GM13976 (cell line): ENCODE measurements around the gene PMP22.
"Not testable (repeated sequence)": the region's sequence is repeated elsewhere in the genome, so short reads cannot be mapped to it uniquely, and the experiment has no call there.

Experiments used
- DNase-seq: peaks from one replicate; pipeline ENCODE4 v3.0.0; 2012; ENCODE audit warnings: low spot score
- in situ Hi-C: fragments of 300-500 bp; cut with MboI; formaldehyde crosslinking; loops from one replicate; pipeline ENCODE4 v1.12.0; 2022; ENCODE audit warnings: low sequenced_read_pairs, mixed read lengths, inconsistent platforms; ENCODE audit not compliant: unreplicated experiment
- TF ChIP-seq, protein P1 (sequence below): IDR thresholded peaks from 2 replicates; pipeline ENCODE4 v1.5.1; 2012; ENCODE audit warnings: borderline replicate concordance, mild to moderate bottlenecking; ENCODE audit not compliant: insufficient read depth; ENCODE audit errors: extremely low read depth, missing control alignments, control extremely low read depth

The PMP22 gene

DNA sequence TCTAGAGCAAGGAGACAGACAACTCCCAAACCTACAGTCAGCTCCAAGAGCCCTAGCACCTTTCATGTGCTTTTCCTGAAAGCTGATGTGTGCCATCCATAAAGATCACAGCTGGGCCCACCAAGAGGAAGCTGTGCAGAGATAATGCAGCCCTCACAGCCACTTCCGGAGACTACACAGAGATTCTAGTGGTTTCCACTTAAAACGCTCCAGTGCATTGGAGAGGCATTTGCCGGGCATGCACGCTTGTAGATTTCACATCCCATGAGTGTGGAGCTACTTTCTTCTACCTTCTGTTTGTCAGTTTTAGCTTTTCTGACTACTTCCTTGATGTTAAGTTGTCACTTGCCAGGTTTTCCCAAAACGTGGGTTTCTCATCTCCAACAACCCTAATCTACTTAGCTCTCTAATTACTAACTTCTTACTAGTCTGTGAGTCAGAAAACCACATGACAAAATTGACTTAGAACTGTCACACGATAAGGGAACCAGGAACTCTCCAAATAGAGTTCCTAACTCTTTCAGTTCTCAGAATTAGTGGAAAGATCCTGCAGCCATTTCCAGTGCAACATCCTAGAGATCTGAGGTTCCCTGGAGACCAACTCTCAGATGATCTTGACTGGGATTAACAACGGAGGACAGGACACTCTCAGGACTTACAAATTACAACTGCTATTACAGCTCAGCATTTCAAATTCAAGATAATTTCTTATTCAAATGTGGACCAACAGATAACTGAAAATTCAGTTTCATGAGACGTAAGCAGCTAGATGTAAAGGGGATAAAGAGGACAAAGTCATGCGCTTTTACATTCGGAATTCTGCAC, 28.6 kb downstream of the PMP22 start:
- TF ChIP-seq, protein P1, sequence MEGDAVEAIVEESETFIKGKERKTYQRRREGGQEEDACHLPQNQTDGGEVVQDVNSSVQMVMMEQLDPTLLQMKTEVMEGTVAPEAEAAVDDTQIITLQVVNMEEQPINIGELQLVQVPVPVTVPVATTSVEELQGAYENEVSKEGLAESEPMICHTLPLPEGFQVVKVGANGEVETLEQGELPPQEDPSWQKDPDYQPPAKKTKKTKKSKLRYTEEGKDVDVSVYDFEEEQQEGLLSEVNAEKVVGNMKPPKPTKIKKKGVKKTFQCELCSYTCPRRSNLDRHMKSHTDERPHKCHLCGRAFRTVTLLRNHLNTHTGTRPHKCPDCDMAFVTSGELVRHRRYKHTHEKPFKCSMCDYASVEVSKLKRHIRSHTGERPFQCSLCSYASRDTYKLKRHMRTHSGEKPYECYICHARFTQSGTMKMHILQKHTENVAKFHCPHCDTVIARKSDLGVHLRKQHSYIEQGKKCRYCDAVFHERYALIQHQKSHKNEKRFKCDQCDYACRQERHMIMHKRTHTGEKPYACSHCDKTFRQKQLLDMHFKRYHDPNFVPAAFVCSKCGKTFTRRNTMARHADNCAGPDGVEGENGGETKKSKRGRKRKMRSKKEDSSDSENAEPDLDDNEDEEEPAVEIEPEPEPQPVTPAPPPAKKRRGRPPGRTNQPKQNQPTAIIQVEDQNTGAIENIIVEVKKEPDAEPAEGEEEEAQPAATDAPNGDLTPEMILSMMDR: no peak
- no peak for DNase-seq
- in situ Hi-C loops: no loop called here

DNA sequence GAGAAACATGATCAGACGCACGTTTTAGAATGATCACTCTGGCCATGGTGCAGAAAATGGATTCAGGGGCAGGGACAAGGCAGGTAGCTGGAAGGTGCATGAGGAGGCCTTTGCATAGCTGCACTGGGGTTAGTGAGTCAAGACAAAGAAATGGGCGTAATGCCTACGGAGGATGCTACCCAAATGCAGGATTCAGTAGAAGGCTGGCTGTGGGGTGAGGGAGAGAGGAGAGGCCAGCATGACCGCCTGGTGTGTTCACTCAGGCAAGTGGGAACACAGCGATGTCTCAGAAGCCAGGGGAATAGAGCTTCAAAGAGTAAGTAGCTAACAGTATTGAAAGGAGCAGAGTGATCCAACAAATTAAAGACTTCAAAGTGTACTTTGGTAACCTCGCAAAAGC, 31.2 kb downstream of the PMP22 start:
- no peak for DNase-seq
- TF ChIP-seq, protein P1: no peak
- in situ Hi-C loops: no loop called here

DNA sequence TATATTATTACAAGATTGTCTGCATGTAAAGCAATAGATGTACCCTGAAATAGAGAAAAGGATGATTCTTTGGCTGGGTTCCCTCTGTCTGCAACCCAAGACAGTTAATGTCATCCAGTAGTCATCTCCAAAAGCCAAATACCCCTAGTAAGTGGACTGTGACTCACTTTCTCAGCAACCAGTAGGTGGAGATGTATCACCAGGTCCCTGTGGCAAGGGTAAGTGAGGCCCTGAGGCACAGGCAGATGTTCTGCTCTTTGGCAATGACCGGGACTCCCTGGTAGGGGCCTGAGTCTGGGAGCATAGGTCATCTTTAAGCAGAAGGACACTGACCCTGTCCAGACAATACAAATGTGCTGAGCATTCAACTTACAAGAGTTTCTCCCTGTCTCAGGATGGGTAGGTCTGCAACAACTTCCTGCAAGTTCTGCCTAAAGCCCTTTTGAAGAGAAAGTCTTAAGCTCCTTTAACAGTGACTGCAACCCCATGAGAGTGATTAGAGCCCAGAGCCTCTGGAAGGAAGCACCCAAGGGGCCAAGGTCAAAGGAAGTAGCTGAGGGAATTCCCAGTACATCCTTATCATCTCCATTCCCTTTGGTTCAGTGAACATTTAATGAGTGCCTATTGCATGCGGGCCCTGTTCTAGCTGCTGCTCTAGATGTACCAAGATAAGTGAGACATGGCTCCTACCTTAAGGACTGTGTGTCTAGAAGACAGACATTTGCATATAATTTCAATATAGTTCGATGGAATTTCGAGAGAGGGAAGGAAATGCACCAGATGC, 31.9 kb downstream of the PMP22 start:
- TF ChIP-seq, protein P1: no peak
- no peak for DNase-seq
- in situ Hi-C loops: no loop called here

DNA sequence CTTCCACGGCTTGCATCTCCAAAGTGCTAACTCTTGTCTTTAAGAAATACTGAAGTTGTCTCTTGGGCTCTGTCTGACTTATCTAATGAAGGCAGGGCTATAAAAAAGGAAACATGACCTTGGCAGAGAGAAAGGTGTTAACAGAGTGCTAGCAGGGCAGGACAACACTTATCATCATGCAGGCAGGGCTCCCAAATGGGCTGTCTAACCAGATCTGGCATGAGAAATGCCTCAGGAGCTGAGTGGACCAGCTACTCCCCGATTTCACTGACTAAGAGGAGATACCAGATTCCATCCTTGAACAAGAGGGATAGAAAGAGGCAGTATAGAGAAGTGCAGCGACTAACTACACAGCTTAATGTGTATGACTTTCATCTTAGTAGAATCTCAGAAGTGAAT, 32.6 kb downstream of the PMP22 start:
- no peak for DNase-seq
- in situ Hi-C loops: no loop called here

DNA sequence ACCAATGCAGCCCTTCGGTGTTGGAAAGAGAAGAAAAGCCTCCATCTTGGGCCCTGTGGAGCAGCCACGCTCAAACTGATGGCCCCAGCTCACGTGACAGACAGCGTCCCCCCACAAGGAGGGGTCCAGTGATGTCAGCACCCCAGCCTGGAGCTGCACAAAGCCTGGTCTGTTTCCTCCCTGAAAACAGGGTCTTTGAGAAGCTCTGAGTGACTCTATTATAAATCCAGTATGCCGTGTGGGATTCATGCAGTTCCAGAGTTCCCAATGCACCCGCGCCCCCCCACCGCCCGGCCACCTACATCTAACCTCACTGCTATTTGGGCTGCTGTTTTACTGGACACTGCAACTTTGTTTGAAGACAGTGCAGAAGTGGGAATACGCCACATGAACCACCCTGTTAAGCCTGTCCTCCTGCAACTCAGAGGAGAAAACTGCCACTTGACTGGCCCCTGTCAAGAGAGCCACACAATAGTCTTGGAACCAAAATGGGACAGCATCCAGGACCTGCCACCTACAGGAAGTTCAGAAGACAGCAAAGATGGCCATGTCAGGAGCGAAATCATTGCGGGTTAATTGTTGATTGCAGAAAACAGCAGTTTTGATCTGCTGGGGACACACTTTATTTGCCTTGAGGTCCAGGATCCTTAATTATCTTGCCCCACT, 33.1 kb downstream of the PMP22 start:
- TF ChIP-seq, protein P1: no peak
- DNase-seq: no peak
- in situ Hi-C loops: no loop called here

More for the DNA sequence above, 32.6 kb downstream of the PMP22 start:
- TF ChIP-seq, protein P1: no peak

DNA sequence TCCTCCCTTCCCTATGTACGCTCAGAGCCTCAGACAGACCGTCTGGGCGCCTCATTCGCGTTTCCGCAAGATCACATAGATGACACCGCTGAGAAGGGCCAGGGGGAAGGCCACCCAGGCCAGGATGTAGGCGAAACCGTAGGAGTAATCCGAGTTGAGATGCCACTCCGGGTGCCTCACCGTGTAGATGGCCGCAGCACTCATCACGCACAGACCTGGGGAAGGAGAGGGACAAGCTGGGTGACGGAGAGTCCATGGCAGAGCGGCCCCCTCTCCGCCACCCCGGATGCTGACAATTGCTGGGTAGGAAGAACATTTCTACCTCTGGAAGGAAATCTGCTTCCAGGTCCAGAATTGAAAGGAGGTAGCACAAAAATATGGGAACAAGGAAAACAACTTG, 34.3 kb downstream of the PMP22 start:
- TF ChIP-seq, protein P1: no peak
- no peak for DNase-seq
- in situ Hi-C loops: no loop called here

DNA sequence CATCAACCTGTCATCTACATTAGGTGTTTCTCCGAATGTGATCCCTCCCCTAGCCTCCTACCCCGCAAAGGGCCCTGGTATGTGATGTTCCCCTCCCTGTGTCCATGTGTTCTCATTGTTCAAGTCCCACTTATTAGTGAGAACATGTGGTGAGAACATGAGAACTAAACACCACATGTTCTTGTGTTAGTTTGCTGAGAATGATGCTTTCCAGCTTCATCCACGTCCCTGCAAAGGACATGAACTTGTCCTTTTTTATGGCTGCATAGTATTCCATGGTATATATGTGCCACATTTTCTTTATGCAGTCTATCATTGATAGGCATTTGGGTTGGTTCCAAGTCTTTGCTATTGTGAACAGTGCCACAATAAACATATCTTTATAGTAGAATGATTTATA, 43.3 kb downstream of the PMP22 start:
- DNase-seq, in situ Hi-C loops: not testable (repeated sequence)
